HepG2 (cell line): ENCODE measurements around the gene MARS1. TPM values are rescaled to one million over a fixed set of nuclear protein-coding genes. Genes with fewer than 3 reads are reported as not detected.
A peak's percentile ranks its signal among the peaks of the same experiment; 100 is the strongest.

Experiments
- EHMT2 ChIP-seq: fragments of 200-600 bp; sonication (generic); IDR thresholded peaks from 2 replicates; pipeline ENCODE4 v1.7.0; 2017; ENCODE audit warnings: antibody characterized with exemption, low read depth, low read length, borderline replicate concordance
- IRF9 ChIP-seq: sonication (generic); formaldehyde crosslinking; IDR thresholded peaks from 2 replicates; pipeline ENCODE4 v1.8.0; 2022; ENCODE audit warnings: missing genetic modification reagents, mild to moderate bottlenecking, borderline replicate concordance
- PAXIP1 ChIP-seq: sonication (generic); formaldehyde crosslinking; conservative IDR thresholded peaks from 2 replicates; pipeline ENCODE4 v1.4.0; 2020; ENCODE audit warnings: mild to moderate bottlenecking, missing genetic modification reagents, moderate library complexity
- PCBP2 ChIP-seq: fragments of 200-400 bp; formaldehyde crosslinking; optimal IDR thresholded peaks from 2 replicates; pipeline ENCODE3; 2018; ENCODE audit warnings: low read length, low read depth; ENCODE audit not compliant: poor library complexity, severe bottlenecking
- PTBP1 ChIP-seq: fragments of 200-400 bp; formaldehyde crosslinking; IDR thresholded peaks from 2 replicates; pipeline ENCODE4 v1.6.1; 2018; ENCODE audit warnings: low read length, low read depth; ENCODE audit not compliant: poor library complexity, severe bottlenecking
- SOX6 ChIP-seq, 2 experiments: fragments of 450-650 bp in 1 of 2; sonication (generic) in 1 of 2; formaldehyde crosslinking in 1 of 2; IDR thresholded peaks; 2 replicates each; pipeline versions ENCODE4 v1.4.0 to v1.6.1; 2017 to 2020; ENCODE audit warnings: antibody characterized with exemption in 1 of 2, mild to moderate bottlenecking in 1 of 2, missing genetic modification reagents in 1 of 2
- STAG1 ChIP-seq: sonication (generic); formaldehyde crosslinking; IDR thresholded peaks from 2 replicates; pipeline ENCODE4 v1.4.0; 2020; ENCODE audit warnings: missing genetic modification reagents
- SYNCRIP ChIP-seq: fragments of 200-400 bp; formaldehyde crosslinking; IDR thresholded peaks from 2 replicates; pipeline ENCODE4 v1.6.1; 2018; ENCODE audit warnings: mild to moderate bottlenecking, low read depth, low read length; ENCODE audit not compliant: insufficient read depth
- TBX2 ChIP-seq: sonication (generic); formaldehyde crosslinking; IDR thresholded peaks from 2 replicates; pipeline ENCODE4 v1.5.0; 2020; ENCODE audit warnings: missing genetic modification reagents, mild to moderate bottlenecking, borderline replicate concordance
- ZBTB34 ChIP-seq: sonication (generic); formaldehyde crosslinking; IDR thresholded peaks from 2 replicates; pipeline ENCODE4 v1.8.0; 2022; ENCODE audit warnings: mild to moderate bottlenecking, missing genetic modification reagents
- ZBTB38 ChIP-seq: sonication (generic); formaldehyde crosslinking; IDR thresholded peaks from 2 replicates; pipeline ENCODE4 v1.5.1; 2020; ENCODE audit warnings: mild to moderate bottlenecking, missing genetic modification reagents
- ZBTB7B ChIP-seq: sonication (generic); formaldehyde crosslinking; IDR thresholded peaks from 2 replicates; pipeline ENCODE4 v1.4.0; 2020; ENCODE audit warnings: missing genetic modification reagents
- ZNF234 ChIP-seq: sonication (generic); formaldehyde crosslinking; conservative IDR thresholded peaks from 2 replicates; pipeline ENCODE4 v1.5.1; 2020; ENCODE audit warnings: mild to moderate bottlenecking, missing genetic modification reagents
- ZNF350 ChIP-seq: sonication (generic); formaldehyde crosslinking; IDR thresholded peaks from 2 replicates; pipeline ENCODE4 v1.4.0; 2020; ENCODE audit warnings: mild to moderate bottlenecking, low read depth, missing genetic modification reagents, borderline replicate concordance
- ZNF607 ChIP-seq: sonication (generic); formaldehyde crosslinking; IDR thresholded peaks from 2 replicates; pipeline ENCODE4 v1.5.1; 2020; ENCODE audit warnings: missing genetic modification reagents, mild to moderate bottlenecking, borderline replicate concordance
- ZNF615 ChIP-seq: sonication (generic); formaldehyde crosslinking; IDR thresholded peaks from 2 replicates; pipeline ENCODE4 v1.5.0; 2020; ENCODE audit warnings: mild to moderate bottlenecking, missing genetic modification reagents, borderline replicate concordance
- ZNF709 ChIP-seq: sonication (generic); formaldehyde crosslinking; IDR thresholded peaks from 2 replicates; pipeline ENCODE4 v1.5.0; 2020; ENCODE audit warnings: mild to moderate bottlenecking, missing genetic modification reagents
- ZNF770 ChIP-seq: sonication (generic); formaldehyde crosslinking; IDR thresholded peaks from 2 replicates; pipeline ENCODE4 v1.5.0; 2020; ENCODE audit warnings: mild to moderate bottlenecking, missing genetic modification reagents
- ZNF839 ChIP-seq: sonication (generic); formaldehyde crosslinking; IDR thresholded peaks from 2 replicates; pipeline ENCODE4 v1.4.0; 2020; ENCODE audit warnings: missing genetic modification reagents, mild to moderate bottlenecking, borderline replicate concordance
- ZNF879 ChIP-seq: sonication (generic); formaldehyde crosslinking; IDR thresholded peaks from 2 replicates; pipeline ENCODE4 v1.8.1; 2023; ENCODE audit warnings: missing genetic modification reagents
- polyA plus RNA-seq, 8 experiments: library from polyadenylated mRNA; depleted of rRNA in 3 of 8; stranded (reverse) in 7 of 8; unstranded in 1 of 8; fragments of >200 nt; fragmentation: Illumina TruSeq in 4 of 8; extraction: Trizol in 4 of 8; gene quantifications; 2 replicates each; pipeline versions ENCODE4 v1.2.1 to v1.2.3, GENCODE V29; 2011 to 2016; ENCODE audit warnings: low read depth in 4 of 8, missing spikeins in 1 of 8, mixed read lengths in 1 of 8; ENCODE audit not compliant: insufficient read depth in 1 of 8
- total RNA-seq, 5 experiments: library from RNA; depleted of rRNA; stranded (reverse); fragments of >200 nt; fragmentation: Illumina TruSeq; extraction: Trizol; gene quantifications; 2 replicates each; pipeline ENCODE4 v1.2.3, GENCODE V29; 2016; ENCODE audit warnings: low read depth in 1 of 5

MARS1 gene
- total and polyA plus RNA-seq, 2 of the 13 experiments (the other 11 are each of a cell fraction or from before 2014, with no cell fraction given): 115 to 181 TPM

- TF ChIP-seq ZNF615: peak; percentile 71; the same call in 1 of the 2 replicates
- TF ChIP-seq ZBTB7B (CRISPR knock-in tag): no peak; the same call in 1 of the 2 replicates
- no peak for TF ChIP-seq PCBP2
- TF ChIP-seq IRF9: peak; percentile 77; the same call in 1 of the 2 replicates
- TF ChIP-seq ZNF709: no peak
- no peak for TF ChIP-seq PTBP1
- peak; percentile 15; the same call in 1 of the 2 replicates for TF ChIP-seq ZNF350 (CRISPR knock-in tag)
- TF ChIP-seq ZNF607 (CRISPR knock-in tag): 0 out of 2 replicates have a peak, but pooled peaks have one; percentile 12
- TF ChIP-seq SYNCRIP: no peak
- peak; percentile 60; the same call in 1 of the 2 replicates for TF ChIP-seq PAXIP1 (CRISPR knock-in tag)
- no peak for TF ChIP-seq SOX6 (IDR thresholded peaks at IDR 0.05)
- TF ChIP-seq SOX6 (CRISPR knock-in tag; IDR thresholded peaks at IDR 0.05): peak; percentile 44; the same call in 1 of the 2 replicates
- no peak for TF ChIP-seq ZNF839
- no peak for TF ChIP-seq ZBTB34 (CRISPR knock-in tag)
- peak; percentile 49; the same call in 1 of the 2 replicates for TF ChIP-seq TBX2
- TF ChIP-seq STAG1 (CRISPR knock-in tag): no peak; the same call in 1 of the 2 replicates
- no peak for TF ChIP-seq EHMT2
- TF ChIP-seq ZNF234: no peak
- no peak; the same call in 1 of the 2 replicates for TF ChIP-seq ZBTB38 (CRISPR knock-in tag)
- no peak for TF ChIP-seq ZNF879 (CRISPR knock-in tag)
- 0 out of 2 replicates have a peak, but pooled peaks have one; percentile 21 for TF ChIP-seq ZNF770 (CRISPR knock-in tag)
Measured at GRCh38 chr12:57520053-57520818, 32.4 kb downstream of the MARS1 start, which contains the start of gene DDIT3 (continued).
